A673 (cell line): Measurements from ENCODE around the gene LEPROT. TPM values are rescaled to one million over a fixed set of nuclear protein-coding genes. Genes with fewer than 3 reads are reported as not detected.

Experiments used
- BruUV-seq: library from RNA; stranded (reverse); fragments of 400-500 nt; replicated peaks from 2 replicates; lab custom pipeline; 2021; lab: Mats Ljungman, UMichigan
- CTCF ChIA-PET: fragments of 300-600 bp; sonication (Branson Sonifier 250); formaldehyde crosslinking; loops from one replicate; lab custom pipeline; 2022; ENCODE audit warnings: antibody characterized with exemption; lab: Charles Lee
- POLR2A ChIA-PET: fragments of 300-600 bp; sonication (Branson Sonifier 250); formaldehyde crosslinking; loops from one replicate; lab custom pipeline; 2022; ENCODE audit warnings: antibody characterized with exemption; ENCODE audit not compliant: low non-redundant PET; lab: Charles Lee
- DNase-seq: peaks from one replicate; pipeline ENCODE4 v3.0.0-alpha.2; 2015; ENCODE audit warnings: low spot score
- H3K27ac ChIP-seq: fragments of 200-600 bp; sonication (generic); 2 replicates; pipeline ENCODE4 v1.5.1; 2016; ENCODE audit warnings: mixed run types, low read depth, mild to moderate bottlenecking, mixed read lengths, antibody characterized with exemption, low read length; ENCODE audit not compliant: poor library complexity, severe bottlenecking
- H3K27me3 ChIP-seq: fragments of 200-600 bp; sonication (generic); replicated peaks from 2 replicates; pipeline ENCODE4 v1.6.1; 2017; ENCODE audit warnings: mixed run types, low read depth, mild to moderate bottlenecking, mixed read lengths, antibody characterized with exemption, low read length; ENCODE audit not compliant: insufficient read depth, poor library complexity
- H3K36me3 ChIP-seq: fragments of 200-600 bp; sonication (generic); 2 replicates; pipeline ENCODE4 v1.6.1; 2016; ENCODE audit warnings: mixed run types, mild to moderate bottlenecking, mixed read lengths, antibody characterized with exemption, low read length; ENCODE audit not compliant: insufficient read depth, poor library complexity, severe bottlenecking
- H3K4me1 ChIP-seq: fragments of 200-600 bp; sonication (generic); 2 replicates; pipeline ENCODE4 v1.6.1; 2017; ENCODE audit warnings: mixed run types, mild to moderate bottlenecking, mixed read lengths, antibody characterized with exemption, low read length; ENCODE audit not compliant: insufficient read depth, poor library complexity, severe bottlenecking
- H3K4me3 ChIP-seq: fragments of 200-600 bp; sonication (generic); 2 replicates; pipeline ENCODE4 v1.5.1; 2016; ENCODE audit warnings: low read depth, mixed run types, mild to moderate bottlenecking, mixed read lengths, low read length; ENCODE audit not compliant: poor library complexity, severe bottlenecking
- H3K9me3 ChIP-seq: fragments of 200-600 bp; sonication (generic); 2 replicates; pipeline ENCODE4 v1.6.1; 2016; ENCODE audit warnings: mixed run types, low read depth, mild to moderate bottlenecking, mixed read lengths, antibody characterized with exemption, low read length; ENCODE audit not compliant: poor library complexity, severe bottlenecking
- CTCF ChIP-seq: fragments of 300-800, 200-600 bp; sonication (generic); conservative IDR thresholded peaks from 2 replicates; pipeline ENCODE4 v1.5.1; 2017; ENCODE audit warnings: low read depth, mild to moderate bottlenecking, antibody characterized with exemption, low read length, moderate library complexity, mixed read lengths
- EZH2 ChIP-seq: fragments of 200-600 bp; sonication (generic); IDR thresholded peaks from 2 replicates; pipeline ENCODE4 v1.6.1; 2017; ENCODE audit warnings: borderline replicate concordance, low read depth, mild to moderate bottlenecking, mixed read lengths, antibody characterized with exemption, low read length; ENCODE audit not compliant: poor library complexity, severe bottlenecking
- intact Hi-C: fragments of 100-400 bp; cut with micrococcal nuclease; formaldehyde crosslinking; loops from one replicate; pipeline ENCODE4 v1.10.0; 2022; ENCODE audit not compliant: unreplicated experiment
- total RNA-seq: library from RNA; stranded (reverse); gene quantifications from 2 replicates; pipeline ENCODE4 v1.2.3, GENCODE V29; 2021

LEPROT gene
- total RNA-seq, 1 experiment from 2014 or later = 24.8 TPM

- ChIA-PET CTCF (no interaction called here), POLR2A (no interaction called here)
- no peaks in the 10 kb centered on the region for H3K9me3 ChIP-seq
- intact Hi-C loops = no loop called here
- peaks cover 20% of the 10 kb centered on the region for H3K4me1 ChIP-seq
- BruUV-seq = no TSS peak
- TF ChIP-seq CTCF (no peak), EZH2 (no peak)
- H3K27me3 ChIP-seq = no peaks in the 10 kb centered on the region
- DNase-seq = no peak
- H3K4me3 ChIP-seq = no peak overlapping the region
- no peaks in the 10 kb centered on the region for H3K36me3 ChIP-seq
- H3K27ac ChIP-seq = no peak overlapping the region
Measured at GRCh38 chr1:65467536-65467935, 47.1 kb downstream of the LEPROT start.

- Histone ChIP-seq H3K4me3 (no peak overlapping the region), H3K9me3 (no peaks in the 10 kb centered on the region), H3K27ac (no peak overlapping the region), H3K27me3 (no peaks in the 10 kb centered on the region), H3K4me1 (peaks cover 20% of the 10 kb centered on the region), H3K36me3 (no peaks in the 10 kb centered on the region)
- intact Hi-C loops = no loop called here
- CTCF ChIA-PET = interaction anchor here (0.6 kb wide), 2 partner anchors 20 to 233 kb away, joined by 3 to 4 read pairs; no protein-coding TSS in a partner anchor
- POLR2A ChIA-PET = no interaction called here
- no TSS peak for BruUV-seq
- no peak for TF ChIP-seq CTCF
- no peak for TF ChIP-seq EZH2
- no peak for DNase-seq
Measured at GRCh38 chr1:65469126-65469888, 48.8 kb downstream of the LEPROT start.

GRCh38 chr1:65469889-65470340 is 49.4 kb downstream of the LEPROT start:
- TF ChIP-seq CTCF (no peak), EZH2 (no peak)
- Histone ChIP-seq H3K27ac (no peak overlapping the region), H3K9me3 (no peaks in the 10 kb centered on the region), H3K4me3 (no peak overlapping the region), H3K27me3 (no peaks in the 10 kb centered on the region), H3K4me1 (peaks cover 20% of the 10 kb centered on the region), H3K36me3 (no peaks in the 10 kb centered on the region)
- intact Hi-C loops = no loop called here
- ChIA-PET CTCF (interaction anchor here (0.6 kb wide), 1 partner anchor 234 kb away, joined by 3 read pairs; no protein-coding TSS in a partner anchor), POLR2A (no interaction called here)
- DNase-seq = peak; percentile 54
- no TSS peak for BruUV-seq
